GM19099 (cell line): ENCODE measurements around the gene SEMA3F.

ENCODE experiments used
- POLR2A ChIP-seq: IDR thresholded peaks from 3 replicates; pipeline ENCODE4 v1.6.1; 2011; ENCODE audit warnings: low read depth; ENCODE audit not compliant: insufficient read length; ENCODE audit errors: extremely low read depth

SEMA3F gene

GRCh38 chr3:50157827-50158529 is 2.9 kb downstream of the SEMA3F start:
- TF ChIP-seq POLR2A: no peak

- TF ChIP-seq POLR2A: no peak
Measured at GRCh38 chr3:50158530-50159146, 3.5 kb downstream of the SEMA3F start.

- TF ChIP-seq POLR2A: no peak
Measured at GRCh38 chr3:50160561-50160983, 5.4 kb downstream of the SEMA3F start.

- TF ChIP-seq POLR2A: no peak
Measured at GRCh38 chr3:50161320-50161719, 6.2 kb downstream of the SEMA3F start.

GRCh38 chr3:50162034-50162883 is 7.1 kb downstream of the SEMA3F start:
- no peak for TF ChIP-seq POLR2A

GRCh38 chr3:50163572-50164455 is 8.7 kb downstream of the SEMA3F start:
- TF ChIP-seq POLR2A: no peak

GRCh38 chr3:50164481-50164880 is 9.4 kb downstream of the SEMA3F start:
- TF ChIP-seq POLR2A: no peak

- TF ChIP-seq POLR2A: no peak
Measured at GRCh38 chr3:50164984-50165909, 10.1 kb downstream of the SEMA3F start.

GRCh38 chr3:50165910-50166538 is 10.9 kb downstream of the SEMA3F start:
- TF ChIP-seq POLR2A: no peak

- TF ChIP-seq POLR2A: no peak
Measured at GRCh38 chr3:50166620-50167019, 11.5 kb downstream of the SEMA3F start.

GRCh38 chr3:50167069-50167840 is 12.1 kb downstream of the SEMA3F start:
- no peak for TF ChIP-seq POLR2A

GRCh38 chr3:50167841-50168209 is 12.7 kb downstream of the SEMA3F start:
- no peak for TF ChIP-seq POLR2A

GRCh38 chr3:50168388-50168787 is 13.3 kb downstream of the SEMA3F start:
- TF ChIP-seq POLR2A: no peak
